ENCODE results near the gene U2SURP. TPM values are rescaled to one million over a fixed set of nuclear protein-coding genes. Genes with fewer than 3 reads are reported as not detected.

Gene U2SURP
- total RNA-seq, 2 donors from 2014 or later = 59.4 to 70.2 TPM

DNA sequence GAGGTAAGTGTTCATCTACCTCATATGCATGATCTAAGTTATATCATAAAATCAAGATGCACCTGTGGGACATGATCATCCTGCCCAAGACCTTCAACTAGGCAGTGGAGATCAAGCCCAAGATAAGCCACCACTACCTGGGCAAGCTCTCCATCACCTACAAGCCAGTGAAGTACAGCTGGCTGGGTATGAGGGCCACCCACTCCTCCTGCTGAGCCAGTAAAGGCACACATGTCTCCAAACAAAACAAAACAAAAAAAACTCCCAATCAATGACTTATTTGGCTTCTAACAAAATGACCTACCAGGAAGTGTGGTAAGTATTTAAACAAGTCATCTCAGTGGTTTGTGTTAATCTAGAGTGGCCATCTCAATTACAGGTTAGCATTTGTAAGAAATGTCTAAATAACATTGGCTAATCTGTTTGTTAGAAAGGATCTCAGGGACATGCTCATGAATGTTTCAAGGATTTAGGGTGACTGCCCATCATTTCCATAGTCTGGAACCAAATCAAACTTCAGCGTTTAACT, 41.0 kb upstream of the U2SURP start:
- Histone ChIP-seq H3K27ac (no peak overlapping the region), H3K27me3 (peaks cover 44% of the 10 kb centered on the region)

DNA sequence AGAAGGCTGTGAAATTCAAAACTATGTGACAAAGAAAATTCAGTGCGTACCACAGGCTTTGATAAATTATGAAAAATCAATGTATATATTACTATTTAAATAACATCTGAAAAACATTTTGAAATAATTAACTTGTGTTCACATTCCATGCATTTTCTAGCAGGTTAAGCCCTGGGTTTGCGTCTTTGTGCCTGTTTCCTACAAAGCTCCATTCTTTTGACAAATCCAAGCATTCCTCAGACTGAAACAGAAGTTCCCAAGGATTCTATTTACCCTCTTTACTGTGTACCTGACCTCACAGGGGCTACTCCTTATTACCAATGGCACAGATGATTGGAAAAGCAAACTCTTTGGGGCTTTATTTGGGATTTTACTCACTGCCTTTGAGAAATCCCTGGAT, 39.8 kb upstream of the U2SURP start:
- Histone ChIP-seq H3K27me3 (peaks cover 44% of the 10 kb centered on the region), H3K4me1 (no peaks in the 10 kb centered on the region), H3K4me3 (no peak overlapping the region), H3K9ac (ENCODE audit: low read depth in 2 of 2, low read length in 2 of 2) (no peak overlapping the region), H3K9me3 (no peaks in the 10 kb centered on the region), H3K27ac (no peak overlapping the region), H3K36me3 (no peaks in the 10 kb centered on the region)
- TF ChIP-seq, protein P1, sequence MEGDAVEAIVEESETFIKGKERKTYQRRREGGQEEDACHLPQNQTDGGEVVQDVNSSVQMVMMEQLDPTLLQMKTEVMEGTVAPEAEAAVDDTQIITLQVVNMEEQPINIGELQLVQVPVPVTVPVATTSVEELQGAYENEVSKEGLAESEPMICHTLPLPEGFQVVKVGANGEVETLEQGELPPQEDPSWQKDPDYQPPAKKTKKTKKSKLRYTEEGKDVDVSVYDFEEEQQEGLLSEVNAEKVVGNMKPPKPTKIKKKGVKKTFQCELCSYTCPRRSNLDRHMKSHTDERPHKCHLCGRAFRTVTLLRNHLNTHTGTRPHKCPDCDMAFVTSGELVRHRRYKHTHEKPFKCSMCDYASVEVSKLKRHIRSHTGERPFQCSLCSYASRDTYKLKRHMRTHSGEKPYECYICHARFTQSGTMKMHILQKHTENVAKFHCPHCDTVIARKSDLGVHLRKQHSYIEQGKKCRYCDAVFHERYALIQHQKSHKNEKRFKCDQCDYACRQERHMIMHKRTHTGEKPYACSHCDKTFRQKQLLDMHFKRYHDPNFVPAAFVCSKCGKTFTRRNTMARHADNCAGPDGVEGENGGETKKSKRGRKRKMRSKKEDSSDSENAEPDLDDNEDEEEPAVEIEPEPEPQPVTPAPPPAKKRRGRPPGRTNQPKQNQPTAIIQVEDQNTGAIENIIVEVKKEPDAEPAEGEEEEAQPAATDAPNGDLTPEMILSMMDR (IDR thresholded peaks at IDR 0.05) = no peak
- no peak for DNase-seq
- intact Hi-C loops (cut with DNase I) = no loop called here

More for the DNA sequence above, 41.0 kb upstream of the U2SURP start:
- H3K9ac ChIP-seq (ENCODE audit: low read depth in 2 of 2, low read length in 2 of 2) = no peak overlapping the region
- no peak for DNase-seq
- H3K9me3 ChIP-seq = no peaks in the 10 kb centered on the region
- TF ChIP-seq, protein P1 (IDR thresholded peaks at IDR 0.05) = no peak
- H3K4me1 ChIP-seq = no peaks in the 10 kb centered on the region
- no peaks in the 10 kb centered on the region for H3K36me3 ChIP-seq
- intact Hi-C loops (cut with DNase I) = no loop called here
- H3K4me3 ChIP-seq = no peak overlapping the region

DNA sequence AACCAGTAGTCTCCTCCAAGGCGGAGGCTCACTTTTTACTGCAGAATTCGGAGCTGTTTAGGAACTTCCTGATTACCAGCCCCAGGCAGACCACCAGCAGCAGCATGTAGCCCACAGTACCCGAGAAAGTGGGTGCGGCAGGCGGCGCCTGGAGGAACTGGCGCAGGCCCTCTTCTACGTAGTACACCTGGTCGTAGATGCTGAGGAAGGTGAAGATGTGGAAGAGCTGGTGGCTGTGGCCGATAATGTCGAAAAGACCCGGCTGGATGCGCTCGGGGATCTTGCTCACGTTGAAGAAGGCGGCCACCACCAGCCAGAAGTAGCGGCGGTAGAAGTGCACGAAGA, 39.2 kb upstream of the U2SURP start:
- no peaks in the 10 kb centered on the region for H3K4me1 ChIP-seq
- no peak overlapping the region for H3K27ac ChIP-seq
- H3K36me3 ChIP-seq = no peaks in the 10 kb centered on the region
- TF ChIP-seq, protein P1 (IDR thresholded peaks at IDR 0.05) = no peak
- no peak overlapping the region for H3K4me3 ChIP-seq
- intact Hi-C loops (cut with DNase I) = no loop called here
- no peak for DNase-seq
- H3K9ac ChIP-seq (ENCODE audit: low read depth in 2 of 2, low read length in 2 of 2) = no peak overlapping the region
- no peaks in the 10 kb centered on the region for H3K9me3 ChIP-seq
- H3K27me3 ChIP-seq = peaks cover 44% of the 10 kb centered on the region

GRCh38 chr3:142962520-142963233, 38.7 kb upstream of the U2SURP start:
- DNase-seq = no peak
- Histone ChIP-seq H3K9me3 (no peaks in the 10 kb centered on the region), H3K9ac (ENCODE audit: low read depth in 2 of 2, low read length in 2 of 2) (no peak overlapping the region), H3K36me3 (no peaks in the 10 kb centered on the region), H3K4me1 (no peaks in the 10 kb centered on the region), H3K4me3 (peak overlapping the region; percentile 38), H3K27me3 (peaks cover 44% of the 10 kb centered on the region), H3K27ac (no peak overlapping the region)
- intact Hi-C loops (cut with DNase I) = no loop called here
- TF ChIP-seq, protein P1 (IDR thresholded peaks at IDR 0.05) = no peak

DNA sequence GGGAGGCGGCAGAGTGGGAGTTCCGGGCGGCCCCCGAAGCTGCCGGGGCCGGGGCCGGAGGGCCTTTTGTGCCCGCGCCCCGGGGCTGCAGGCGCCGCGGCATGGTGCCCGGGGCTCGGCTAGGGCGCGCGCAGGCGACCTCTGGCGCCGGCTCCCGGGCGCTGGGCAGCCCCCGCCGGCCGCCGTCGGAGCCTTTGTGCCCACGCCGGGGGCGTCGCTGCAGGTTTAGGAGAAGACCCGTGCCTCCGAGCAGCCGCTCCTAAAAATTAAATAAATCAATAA, 38.2 kb upstream of the U2SURP start:
- TF ChIP-seq, protein P1 (IDR thresholded peaks at IDR 0.05) = no peak
- DNase-seq = no peak
- H3K36me3 ChIP-seq = no peaks in the 10 kb centered on the region
- no peaks in the 10 kb centered on the region for H3K4me1 ChIP-seq
- peaks cover 44% of the 10 kb centered on the region for H3K27me3 ChIP-seq
- H3K4me3 ChIP-seq = peak overlapping the region; percentile 38
- H3K9ac ChIP-seq (ENCODE audit: low read depth in 2 of 2, low read length in 2 of 2) = no peak overlapping the region
- no peaks in the 10 kb centered on the region for H3K9me3 ChIP-seq
- no peak overlapping the region for H3K27ac ChIP-seq
- intact Hi-C loops (cut with DNase I) = no loop called here
